ENCODE measurements around the gene ZMYND11. TPM values are rescaled to one million over a fixed set of nuclear protein-coding genes. Genes with fewer than 3 reads are reported as not detected.

Gene ZMYND11
- total RNA-seq, 1 experiment from 2014 or later: 37.5 TPM

DNA sequence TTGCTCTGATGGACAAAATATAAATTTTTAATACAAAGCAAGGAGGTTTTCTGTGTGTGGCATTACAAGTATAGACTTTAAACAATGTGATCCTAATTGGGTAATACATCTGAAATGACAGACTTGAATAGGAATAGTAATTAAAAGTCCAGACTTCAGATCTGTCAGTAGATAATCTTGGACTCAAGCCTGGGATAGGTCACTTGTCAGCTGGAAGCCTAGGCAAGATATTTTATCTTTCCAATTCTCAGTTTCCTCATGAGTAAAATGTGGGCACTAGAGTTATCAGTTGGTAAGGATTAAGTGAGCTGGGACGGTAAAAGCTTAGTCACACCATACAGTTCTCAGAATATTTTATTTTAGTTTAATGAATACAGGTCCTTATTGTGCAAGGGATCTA, 10.4 kb upstream of the ZMYND11 start:
- Histone ChIP-seq H3K4me1 (ENCODE audit: control insufficient read depth, insufficient read depth, low read length) (peaks cover 4% of the 10 kb centered on the region), H3K9me3 (ENCODE audit: control insufficient read depth, insufficient read depth, low read depth, low read length) (no peaks in the 10 kb centered on the region), H3K36me3 (ENCODE audit: control insufficient read depth, insufficient read depth, low read length) (no peaks in the 10 kb centered on the region), H3K27ac (ENCODE audit: low read length) (no peak overlapping the region), H3K27me3 (ENCODE audit: control insufficient read depth, insufficient read depth, low read length) (no peaks in the 10 kb centered on the region; the same call in 1 of the 2 replicates), H3K4me3 (ENCODE audit: low read depth in 2 of 2, low read length in 2 of 2) (no peak overlapping the region)
- DNase-seq (ENCODE audit: low read depth, low spot score) (no peak), ATAC-seq (no peak)
- intact Hi-C loops (cut with micrococcal nuclease; ENCODE audit: unreplicated experiment): no loop called here
- no TSS peak for BruUV-seq (replicated peaks)
- CTCF ChIA-PET: no interaction called here
- in situ Hi-C loops (cut with HindIII; ENCODE audit: low pct_unique_long_range_greater_than_20kb, low sequenced_read_pairs): no loop called here
- POLR2A ChIA-PET: interaction anchor here (0.7 kb wide), 1 partner anchor 347 kb away, joined by 15 read pairs; no protein-coding TSS in a partner anchor
- no peak for TF ChIP-seq TCF7L2 (IDR thresholded peaks at IDR 0.05; ENCODE audit: low read depth, low read length)
- TF ChIP-seq, protein P1, sequence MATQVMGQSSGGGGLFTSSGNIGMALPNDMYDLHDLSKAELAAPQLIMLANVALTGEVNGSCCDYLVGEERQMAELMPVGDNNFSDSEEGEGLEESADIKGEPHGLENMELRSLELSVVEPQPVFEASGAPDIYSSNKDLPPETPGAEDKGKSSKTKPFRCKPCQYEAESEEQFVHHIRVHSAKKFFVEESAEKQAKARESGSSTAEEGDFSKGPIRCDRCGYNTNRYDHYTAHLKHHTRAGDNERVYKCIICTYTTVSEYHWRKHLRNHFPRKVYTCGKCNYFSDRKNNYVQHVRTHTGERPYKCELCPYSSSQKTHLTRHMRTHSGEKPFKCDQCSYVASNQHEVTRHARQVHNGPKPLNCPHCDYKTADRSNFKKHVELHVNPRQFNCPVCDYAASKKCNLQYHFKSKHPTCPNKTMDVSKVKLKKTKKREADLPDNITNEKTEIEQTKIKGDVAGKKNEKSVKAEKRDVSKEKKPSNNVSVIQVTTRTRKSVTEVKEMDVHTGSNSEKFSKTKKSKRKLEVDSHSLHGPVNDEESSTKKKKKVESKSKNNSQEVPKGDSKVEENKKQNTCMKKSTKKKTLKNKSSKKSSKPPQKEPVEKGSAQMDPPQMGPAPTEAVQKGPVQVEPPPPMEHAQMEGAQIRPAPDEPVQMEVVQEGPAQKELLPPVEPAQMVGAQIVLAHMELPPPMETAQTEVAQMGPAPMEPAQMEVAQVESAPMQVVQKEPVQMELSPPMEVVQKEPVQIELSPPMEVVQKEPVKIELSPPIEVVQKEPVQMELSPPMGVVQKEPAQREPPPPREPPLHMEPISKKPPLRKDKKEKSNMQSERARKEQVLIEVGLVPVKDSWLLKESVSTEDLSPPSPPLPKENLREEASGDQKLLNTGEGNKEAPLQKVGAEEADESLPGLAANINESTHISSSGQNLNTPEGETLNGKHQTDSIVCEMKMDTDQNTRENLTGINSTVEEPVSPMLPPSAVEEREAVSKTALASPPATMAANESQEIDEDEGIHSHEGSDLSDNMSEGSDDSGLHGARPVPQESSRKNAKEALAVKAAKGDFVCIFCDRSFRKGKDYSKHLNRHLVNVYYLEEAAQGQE (IDR thresholded peaks at IDR 0.05; ENCODE audit: insufficient read depth in 1 of 2, low read depth in 2 of 2, low read length in 1 of 2): no peak
- TF ChIP-seq POLR2AphosphoS5 (IDR thresholded peaks at IDR 0.05; ENCODE audit: low read depth, low read length): no peak
- TF ChIP-seq, protein P2, sequence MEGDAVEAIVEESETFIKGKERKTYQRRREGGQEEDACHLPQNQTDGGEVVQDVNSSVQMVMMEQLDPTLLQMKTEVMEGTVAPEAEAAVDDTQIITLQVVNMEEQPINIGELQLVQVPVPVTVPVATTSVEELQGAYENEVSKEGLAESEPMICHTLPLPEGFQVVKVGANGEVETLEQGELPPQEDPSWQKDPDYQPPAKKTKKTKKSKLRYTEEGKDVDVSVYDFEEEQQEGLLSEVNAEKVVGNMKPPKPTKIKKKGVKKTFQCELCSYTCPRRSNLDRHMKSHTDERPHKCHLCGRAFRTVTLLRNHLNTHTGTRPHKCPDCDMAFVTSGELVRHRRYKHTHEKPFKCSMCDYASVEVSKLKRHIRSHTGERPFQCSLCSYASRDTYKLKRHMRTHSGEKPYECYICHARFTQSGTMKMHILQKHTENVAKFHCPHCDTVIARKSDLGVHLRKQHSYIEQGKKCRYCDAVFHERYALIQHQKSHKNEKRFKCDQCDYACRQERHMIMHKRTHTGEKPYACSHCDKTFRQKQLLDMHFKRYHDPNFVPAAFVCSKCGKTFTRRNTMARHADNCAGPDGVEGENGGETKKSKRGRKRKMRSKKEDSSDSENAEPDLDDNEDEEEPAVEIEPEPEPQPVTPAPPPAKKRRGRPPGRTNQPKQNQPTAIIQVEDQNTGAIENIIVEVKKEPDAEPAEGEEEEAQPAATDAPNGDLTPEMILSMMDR (IDR thresholded peaks at IDR 0.05): no peak
- TF ChIP-seq SIN3A (IDR thresholded peaks at IDR 0.05; ENCODE audit: borderline replicate concordance, insufficient read depth, low read depth, low read length): no peak

DNA sequence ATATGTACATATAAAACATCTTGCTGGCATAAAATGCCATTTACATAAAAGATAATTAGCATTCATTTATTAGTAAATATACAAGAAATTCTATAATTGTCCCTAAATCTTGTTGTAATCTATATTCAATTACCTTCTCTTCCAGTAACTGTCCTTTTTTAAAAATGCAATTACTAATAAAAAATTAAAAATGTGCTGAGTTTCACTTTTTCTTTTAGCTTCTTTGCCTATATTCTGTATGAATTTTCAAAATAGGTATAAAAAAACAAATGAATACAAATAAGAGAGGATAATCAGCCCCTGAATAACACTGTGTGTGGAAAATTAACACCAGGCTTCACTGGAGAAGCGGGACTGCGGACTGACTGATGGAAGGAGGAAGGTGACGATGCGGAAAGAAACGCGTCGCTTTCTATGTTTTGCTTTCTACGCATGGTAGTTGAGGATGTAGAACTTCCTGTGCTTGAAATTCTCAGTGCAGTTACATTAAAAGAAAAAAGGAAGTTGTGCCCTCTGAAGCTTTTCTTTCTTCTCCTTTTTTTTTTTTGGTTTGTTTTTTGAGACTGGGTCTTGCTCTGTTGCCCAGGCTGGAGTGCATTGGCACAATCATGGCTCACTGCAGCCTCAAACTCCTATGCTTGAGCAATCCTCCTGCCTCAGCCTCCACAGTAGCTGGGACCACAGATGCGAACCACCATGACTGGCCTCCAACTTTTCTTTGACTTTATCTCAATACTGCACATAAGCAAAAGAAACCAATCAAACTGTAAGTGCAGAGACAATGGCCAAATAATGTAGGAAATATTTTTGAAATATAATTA, 7.4 kb upstream of the ZMYND11 start:
- ChIA-PET POLR2A (no interaction called here), CTCF (no interaction called here)
- in situ Hi-C loops (cut with HindIII; ENCODE audit: low pct_unique_long_range_greater_than_20kb, low sequenced_read_pairs): no loop called here

More for the DNA sequence above, 7.4 kb upstream of the ZMYND11 start:
- H3K4me3 ChIP-seq (ENCODE audit: low read depth in 2 of 2, low read length in 2 of 2): no peak overlapping the region
- ATAC-seq (no peak), DNase-seq (ENCODE audit: low read depth, low spot score) (no peak)
- intact Hi-C loops (cut with micrococcal nuclease; ENCODE audit: unreplicated experiment): no loop called here
- BruUV-seq (replicated peaks): no TSS peak
- H3K27ac ChIP-seq (ENCODE audit: low read length): no peak overlapping the region
- no peaks in the 10 kb centered on the region; the same call in 1 of the 2 replicates for H3K27me3 ChIP-seq (ENCODE audit: control insufficient read depth, insufficient read depth, low read length)
- peaks cover 9% of the 10 kb centered on the region for H3K4me1 ChIP-seq (ENCODE audit: control insufficient read depth, insufficient read depth, low read length)
- no peaks in the 10 kb centered on the region for H3K36me3 ChIP-seq (ENCODE audit: control insufficient read depth, insufficient read depth, low read length)
- no peak for TF ChIP-seq TCF7L2 (IDR thresholded peaks at IDR 0.05; ENCODE audit: low read depth, low read length)
- no peak for TF ChIP-seq POLR2AphosphoS5 (IDR thresholded peaks at IDR 0.05; ENCODE audit: low read depth, low read length)
- TF ChIP-seq SIN3A (IDR thresholded peaks at IDR 0.05; ENCODE audit: borderline replicate concordance, insufficient read depth, low read depth, low read length): no peak
- TF ChIP-seq, protein P2 (IDR thresholded peaks at IDR 0.05): no peak
- TF ChIP-seq, protein P1 (IDR thresholded peaks at IDR 0.05; ENCODE audit: insufficient read depth in 1 of 2, low read depth in 2 of 2, low read length in 1 of 2): no peak
- H3K9me3 ChIP-seq (ENCODE audit: control insufficient read depth, insufficient read depth, low read depth, low read length): no peaks in the 10 kb centered on the region

Data from Panc1 (cell line).